Astrocyte of the spinal cord (primary cell): ENCODE results near the gene VAPB.

Experiments
- DNase-seq: peaks from one replicate; pipeline ENCODE4 v3.0.0; 2011; ENCODE audit warnings: low read depth, low spot score
- H3K4me3 ChIP-seq: 2 replicates; pipeline ENCODE4 v1.5.1; 2011; ENCODE audit warnings: low read depth, mild to moderate bottlenecking, low read length, moderate library complexity
- in situ Hi-C: cut with HindIII; loops from 2 replicates; pipeline ENCODE4 v1.10.0; 2017; ENCODE audit warnings: low sequenced_read_pairs
- TF ChIP-seq, protein P1 (sequence below): IDR thresholded peaks from 2 replicates; pipeline ENCODE4 v1.5.1; 2012; ENCODE audit warnings: low read depth, mild to moderate bottlenecking, low read length, inconsistent platforms

VAPB gene

DNA sequence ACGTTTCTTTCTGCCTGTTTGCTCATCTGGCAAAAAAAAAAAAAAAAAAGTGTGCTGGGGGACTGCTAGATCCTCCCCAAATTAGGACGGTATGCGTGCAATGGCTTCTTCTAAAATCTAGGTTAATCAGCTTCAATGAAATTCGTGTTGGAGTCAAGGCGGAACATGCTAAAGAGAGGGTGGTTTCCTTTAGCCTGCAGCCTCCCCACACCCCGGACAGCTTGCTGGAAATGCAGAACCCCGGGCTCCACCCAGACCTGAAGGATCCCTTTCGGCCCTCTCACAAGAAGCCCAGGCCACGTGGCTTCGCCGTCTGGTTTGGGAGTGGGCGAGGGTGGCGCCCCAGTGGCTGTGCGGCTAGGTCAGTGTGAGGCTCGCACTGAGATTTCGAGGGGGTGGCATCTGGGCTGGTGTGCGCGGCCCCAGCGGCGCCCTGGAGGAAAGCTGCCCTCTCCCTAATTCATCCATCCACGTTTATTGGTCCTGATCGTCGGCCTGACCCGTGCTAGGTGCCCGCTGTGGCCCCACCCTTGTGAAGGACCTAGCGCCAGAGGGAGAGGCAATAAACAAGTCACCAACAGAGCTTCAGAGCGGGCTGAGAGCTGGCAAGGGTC lies 77.2 kb downstream of the VAPB start:
- no peak overlapping the region for H3K4me3 ChIP-seq
- in situ Hi-C loops = no loop called here
- TF ChIP-seq, protein P1, sequence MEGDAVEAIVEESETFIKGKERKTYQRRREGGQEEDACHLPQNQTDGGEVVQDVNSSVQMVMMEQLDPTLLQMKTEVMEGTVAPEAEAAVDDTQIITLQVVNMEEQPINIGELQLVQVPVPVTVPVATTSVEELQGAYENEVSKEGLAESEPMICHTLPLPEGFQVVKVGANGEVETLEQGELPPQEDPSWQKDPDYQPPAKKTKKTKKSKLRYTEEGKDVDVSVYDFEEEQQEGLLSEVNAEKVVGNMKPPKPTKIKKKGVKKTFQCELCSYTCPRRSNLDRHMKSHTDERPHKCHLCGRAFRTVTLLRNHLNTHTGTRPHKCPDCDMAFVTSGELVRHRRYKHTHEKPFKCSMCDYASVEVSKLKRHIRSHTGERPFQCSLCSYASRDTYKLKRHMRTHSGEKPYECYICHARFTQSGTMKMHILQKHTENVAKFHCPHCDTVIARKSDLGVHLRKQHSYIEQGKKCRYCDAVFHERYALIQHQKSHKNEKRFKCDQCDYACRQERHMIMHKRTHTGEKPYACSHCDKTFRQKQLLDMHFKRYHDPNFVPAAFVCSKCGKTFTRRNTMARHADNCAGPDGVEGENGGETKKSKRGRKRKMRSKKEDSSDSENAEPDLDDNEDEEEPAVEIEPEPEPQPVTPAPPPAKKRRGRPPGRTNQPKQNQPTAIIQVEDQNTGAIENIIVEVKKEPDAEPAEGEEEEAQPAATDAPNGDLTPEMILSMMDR = no peak
- no peak for DNase-seq

DNA sequence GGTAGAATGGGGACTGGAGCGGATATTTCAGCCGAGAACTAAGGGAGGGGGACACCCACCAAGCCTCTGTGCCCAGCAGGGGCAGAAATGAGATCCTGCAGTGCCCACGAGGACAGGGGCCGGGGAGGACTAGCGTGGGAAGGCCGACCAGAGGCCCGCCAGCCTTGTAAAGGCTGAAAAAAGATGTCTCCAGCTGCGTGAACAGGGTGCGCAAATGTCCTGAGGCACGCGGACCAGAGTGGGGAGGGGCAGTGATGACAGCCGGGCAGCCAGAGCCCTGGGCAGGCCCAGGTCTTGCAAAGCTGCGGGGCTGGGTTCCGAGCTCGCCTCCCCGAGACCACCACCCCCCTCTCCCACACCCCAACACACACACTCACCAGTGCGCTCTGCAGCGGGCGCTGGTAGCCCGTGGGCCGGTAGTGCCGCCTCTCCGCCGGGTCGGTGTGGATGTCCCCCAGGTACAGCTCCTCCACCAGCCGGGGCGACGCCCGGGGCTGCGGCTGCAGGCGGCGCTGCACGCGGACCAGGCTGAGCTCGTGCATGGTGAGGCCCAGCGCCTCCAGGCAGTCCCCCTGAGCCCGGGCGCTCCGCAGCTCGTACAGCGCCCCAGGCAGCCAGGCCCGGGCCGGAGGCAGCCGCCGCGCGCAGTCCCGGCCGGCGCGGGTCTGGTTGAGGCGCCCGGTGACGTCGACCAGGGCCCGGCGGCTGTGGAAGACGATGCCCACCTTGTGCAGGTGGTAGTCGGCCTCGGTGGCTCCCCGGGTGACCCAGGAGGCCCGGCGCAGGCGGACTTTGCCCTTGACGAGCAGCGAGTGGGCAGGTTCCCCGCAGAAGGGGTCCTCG lies 77.9 kb downstream of the VAPB start:
- no peak overlapping the region for H3K4me3 ChIP-seq
- in situ Hi-C loops = no loop called here
- DNase-seq = no peak
- TF ChIP-seq, protein P1 = no peak

- TF ChIP-seq, protein P1 = no peak
- no peak for DNase-seq
- H3K4me3 ChIP-seq = no peak overlapping the region
- in situ Hi-C loops = no loop called here
Observed at GRCh38 chr20:58467572-58468527, 78.8 kb downstream of the VAPB start.

- TF ChIP-seq, protein P1 = no peak
- in situ Hi-C loops = no loop called here
- DNase-seq = no peak
- no peak overlapping the region for H3K4me3 ChIP-seq
Observed at GRCh38 chr20:58469616-58470015, 80.6 kb downstream of the VAPB start.

- TF ChIP-seq, protein P1 = no peak
- H3K4me3 ChIP-seq = no peak overlapping the region
- in situ Hi-C loops = no loop called here
- no peak for DNase-seq
Observed at GRCh38 chr20:58470336-58471192, 81.5 kb downstream of the VAPB start.
